ENCODE data around the gene BPIFB4.
"Not testable (repeated sequence)": the region's sequence is repeated elsewhere in the genome, so short reads cannot be mapped to it uniquely, and the experiment has no call there.

Gene BPIFB4

GRCh38 chr20:33079259-33079658, at the start of gene BPIFB4:
TSS of gene BPIFB4 (plus strand) at chr20:33079643. CDS start at chr20:33081527, 1,884 bp downstream.
- DNase-seq (ENCODE audit: low spot score) = no peak

- no peak for DNase-seq (ENCODE audit: low spot score)
Observed at GRCh38 chr20:33030076-33030475, 49.4 kb upstream of the BPIFB4 start.

GRCh38 chr20:33030569-33030968, 48.9 kb upstream of the BPIFB4 start:
- DNase-seq (ENCODE audit: low spot score) = no peak

GRCh38 chr20:33031531-33031930, 47.9 kb upstream of the BPIFB4 start, which contains the start of gene BPIFB6:
TSS of gene BPIFB6 (plus strand) at chr20:33031648. CDS start at chr20:33031648, 0 bp downstream.
- DNase-seq (ENCODE audit: low spot score) = no peak

GRCh38 chr20:33032555-33032954, 46.9 kb upstream of the BPIFB4 start:
- no peak for DNase-seq (ENCODE audit: low spot score)

- no peak for DNase-seq (ENCODE audit: low spot score)
Observed at GRCh38 chr20:33033381-33033780, 46.1 kb upstream of the BPIFB4 start.

GRCh38 chr20:33034115-33034514, 45.3 kb upstream of the BPIFB4 start:
- no peak for DNase-seq (ENCODE audit: low spot score)

- DNase-seq (ENCODE audit: low spot score) = no peak
Observed at GRCh38 chr20:33034901-33035492, 44.4 kb upstream of the BPIFB4 start.

- no peak for DNase-seq (ENCODE audit: low spot score)
Observed at GRCh38 chr20:33037456-33037855, 42.0 kb upstream of the BPIFB4 start.

- no peak for DNase-seq (ENCODE audit: low spot score)
Observed at GRCh38 chr20:33038243-33038642, 41.2 kb upstream of the BPIFB4 start.

GRCh38 chr20:33042430-33042829, 37.0 kb upstream of the BPIFB4 start:
- DNase-seq (ENCODE audit: low spot score) = no peak

GRCh38 chr20:33042983-33043730, 36.3 kb upstream of the BPIFB4 start:
- DNase-seq (ENCODE audit: low spot score) = no peak

- no peak for DNase-seq (ENCODE audit: low spot score)
Observed at GRCh38 chr20:33043731-33044181, 35.7 kb upstream of the BPIFB4 start.

GRCh38 chr20:33045129-33045721, 34.2 kb upstream of the BPIFB4 start:
- DNase-seq (ENCODE audit: low spot score) = not testable (repeated sequence)

GRCh38 chr20:33046412-33046811, 33.0 kb upstream of the BPIFB4 start:
- no peak for DNase-seq (ENCODE audit: low spot score)

- DNase-seq (ENCODE audit: low spot score) = no peak
Observed at GRCh38 chr20:33051333-33051732, 28.1 kb upstream of the BPIFB4 start.

- DNase-seq (ENCODE audit: low spot score) = no peak
Observed at GRCh38 chr20:33053291-33054106, 25.9 kb upstream of the BPIFB4 start, which contains the start of gene BPIFB3. TSS of gene BPIFB3 (plus strand) at chr20:33053903. CDS start at chr20:33055436, 1,533 bp downstream.

GRCh38 chr20:33054381-33054780, 25.1 kb upstream of the BPIFB4 start:
- DNase-seq (ENCODE audit: low spot score) = no peak

GRCh38 chr20:33054791-33055190, 24.7 kb upstream of the BPIFB4 start:
- DNase-seq (ENCODE audit: low spot score) = no peak

- DNase-seq (ENCODE audit: low spot score) = no peak
Observed at GRCh38 chr20:33059136-33059535, 20.3 kb upstream of the BPIFB4 start.

- DNase-seq (ENCODE audit: low spot score) = no peak
Observed at GRCh38 chr20:33059741-33060390, 19.6 kb upstream of the BPIFB4 start.

- DNase-seq (ENCODE audit: low spot score) = no peak
Observed at GRCh38 chr20:33061658-33062028, 17.8 kb upstream of the BPIFB4 start.

Data from hematopoietic multipotent progenitor cell treated with erythropoietin and hydrocortisone succinate and interleukin-3 and kit ligand, for 15 days (in vitro differentiated cells).